ENCODE results near the gene METTL9.
"Not testable (repeated sequence)": the region's sequence is repeated elsewhere in the genome, so short reads cannot be mapped to it uniquely, and the experiment has no call there.

The METTL9 gene

GRCh38 chr16:21639493-21639892 is 40.1 kb downstream of the METTL9 start:
- H3K36me3 ChIP-seq (ENCODE audit: control insufficient read depth, insufficient read depth, low read length, severe bottlenecking): peaks cover 3% of the 10 kb centered on the region
- H3K4me1 ChIP-seq (ENCODE audit: control insufficient read depth, insufficient read depth, low read length): peaks cover 20% of the 10 kb centered on the region
- H3K4me3 ChIP-seq (ENCODE audit: low read length): no peak overlapping the region
- DNase-seq (ENCODE audit: low read depth): no peak
- no peaks in the 10 kb centered on the region for H3K27me3 ChIP-seq (replicated peaks; ENCODE audit: control insufficient read depth, insufficient read depth, low read length)
- no peaks in the 10 kb centered on the region for H3K9me3 ChIP-seq (ENCODE audit: control insufficient read depth, low read length)
- H3K9ac ChIP-seq (ENCODE audit: low read length): no peak overlapping the region

GRCh38 chr16:21641916-21642315 is 42.5 kb downstream of the METTL9 start:
- Histone ChIP-seq H3K27me3 (replicated peaks; ENCODE audit: control insufficient read depth, insufficient read depth, low read length) (no peaks in the 10 kb centered on the region), H3K36me3 (ENCODE audit: control insufficient read depth, insufficient read depth, low read length, severe bottlenecking) (no peaks in the 10 kb centered on the region), H3K4me1 (ENCODE audit: control insufficient read depth, insufficient read depth, low read length) (peaks cover 30% of the 10 kb centered on the region), H3K4me3 (ENCODE audit: low read length) (no peak overlapping the region), H3K9ac (ENCODE audit: low read length) (peak overlapping the region; percentile 48), H3K9me3 (ENCODE audit: control insufficient read depth, low read length) (no peaks in the 10 kb centered on the region)
- DNase-seq (ENCODE audit: low read depth): no peak

GRCh38 chr16:21642861-21643260 is 43.5 kb downstream of the METTL9 start:
- Histone ChIP-seq H3K4me3 (ENCODE audit: low read length) (no peak overlapping the region), H3K9ac (ENCODE audit: low read length) (no peak overlapping the region), H3K36me3 (ENCODE audit: control insufficient read depth, insufficient read depth, low read length, severe bottlenecking) (no peaks in the 10 kb centered on the region), H3K27me3 (replicated peaks; ENCODE audit: control insufficient read depth, insufficient read depth, low read length) (no peaks in the 10 kb centered on the region), H3K4me1 (ENCODE audit: control insufficient read depth, insufficient read depth, low read length) (peaks cover 30% of the 10 kb centered on the region), H3K9me3 (ENCODE audit: control insufficient read depth, low read length) (no peaks in the 10 kb centered on the region)
- no peak for DNase-seq (ENCODE audit: low read depth)

GRCh38 chr16:21643785-21644184 is 44.4 kb downstream of the METTL9 start:
- H3K9ac ChIP-seq (ENCODE audit: low read length): no peak overlapping the region
- H3K4me1 ChIP-seq (ENCODE audit: control insufficient read depth, insufficient read depth, low read length): peaks cover 30% of the 10 kb centered on the region
- no peaks in the 10 kb centered on the region for H3K27me3 ChIP-seq (replicated peaks; ENCODE audit: control insufficient read depth, insufficient read depth, low read length)
- H3K9me3 ChIP-seq (ENCODE audit: control insufficient read depth, low read length): no peaks in the 10 kb centered on the region
- no peaks in the 10 kb centered on the region for H3K36me3 ChIP-seq (ENCODE audit: control insufficient read depth, insufficient read depth, low read length, severe bottlenecking)
- no peak for DNase-seq (ENCODE audit: low read depth)
- H3K4me3 ChIP-seq (ENCODE audit: low read length): no peak overlapping the region

GRCh38 chr16:21644674-21645073 is 45.3 kb downstream of the METTL9 start:
- Histone ChIP-seq H3K4me1 (ENCODE audit: control insufficient read depth, insufficient read depth, low read length) (peaks cover 27% of the 10 kb centered on the region), H3K9me3 (ENCODE audit: control insufficient read depth, low read length) (no peaks in the 10 kb centered on the region), H3K4me3 (ENCODE audit: low read length) (no peak overlapping the region), H3K36me3 (ENCODE audit: control insufficient read depth, insufficient read depth, low read length, severe bottlenecking) (peaks cover 4% of the 10 kb centered on the region), H3K9ac (ENCODE audit: low read length) (peak overlapping the region; percentile 74), H3K27me3 (replicated peaks; ENCODE audit: control insufficient read depth, insufficient read depth, low read length) (no peaks in the 10 kb centered on the region)
- DNase-seq (ENCODE audit: low read depth): no peak

- Histone ChIP-seq H3K4me3 (ENCODE audit: low read length) (peak overlapping the region; percentile 73), H3K9me3 (ENCODE audit: control insufficient read depth, low read length) (no peaks in the 10 kb centered on the region), H3K27me3 (replicated peaks; ENCODE audit: control insufficient read depth, insufficient read depth, low read length) (no peaks in the 10 kb centered on the region), H3K4me1 (ENCODE audit: control insufficient read depth, insufficient read depth, low read length) (peaks cover 25% of the 10 kb centered on the region), H3K9ac (ENCODE audit: low read length) (peak overlapping the region; percentile 74), H3K36me3 (ENCODE audit: control insufficient read depth, insufficient read depth, low read length, severe bottlenecking) (peaks cover 4% of the 10 kb centered on the region)
- DNase-seq (ENCODE audit: low read depth): peak; percentile 28
These were observed 45.9 kb downstream of the METTL9 start for GRCh38 chr16:21645261-21645721.

- Histone ChIP-seq H3K27me3 (replicated peaks; ENCODE audit: control insufficient read depth, insufficient read depth, low read length) (no peaks in the 10 kb centered on the region), H3K4me1 (ENCODE audit: control insufficient read depth, insufficient read depth, low read length) (peaks cover 26% of the 10 kb centered on the region), H3K9ac (ENCODE audit: low read length) (peak overlapping the region; percentile 74), H3K36me3 (ENCODE audit: control insufficient read depth, insufficient read depth, low read length, severe bottlenecking) (peaks cover 4% of the 10 kb centered on the region), H3K4me3 (ENCODE audit: low read length) (peak overlapping the region; percentile 73), H3K9me3 (ENCODE audit: control insufficient read depth, low read length) (no peaks in the 10 kb centered on the region)
- DNase-seq (ENCODE audit: low read depth): no peak
These were observed 46.7 kb downstream of the METTL9 start for GRCh38 chr16:21646091-21646490.

GRCh38 chr16:21646721-21647561 is 47.6 kb downstream of the METTL9 start:
- Histone ChIP-seq H3K4me3 (ENCODE audit: low read length) (no peak overlapping the region), H3K9me3 (ENCODE audit: control insufficient read depth, low read length) (no peaks in the 10 kb centered on the region), H3K36me3 (ENCODE audit: control insufficient read depth, insufficient read depth, low read length, severe bottlenecking) (peaks cover 4% of the 10 kb centered on the region), H3K27me3 (replicated peaks; ENCODE audit: control insufficient read depth, insufficient read depth, low read length) (no peaks in the 10 kb centered on the region), H3K4me1 (ENCODE audit: control insufficient read depth, insufficient read depth, low read length) (peaks cover 18% of the 10 kb centered on the region), H3K9ac (ENCODE audit: low read length) (no peak overlapping the region)
- no peak for DNase-seq (ENCODE audit: low read depth)

GRCh38 chr16:21647562-21648164 is 48.3 kb downstream of the METTL9 start:
- no peaks in the 10 kb centered on the region for H3K27me3 ChIP-seq (replicated peaks; ENCODE audit: control insufficient read depth, insufficient read depth, low read length)
- H3K9ac ChIP-seq (ENCODE audit: low read length): no peak overlapping the region
- peaks cover 4% of the 10 kb centered on the region for H3K36me3 ChIP-seq (ENCODE audit: control insufficient read depth, insufficient read depth, low read length, severe bottlenecking)
- H3K9me3 ChIP-seq (ENCODE audit: control insufficient read depth, low read length): no peaks in the 10 kb centered on the region
- H3K4me3 ChIP-seq (ENCODE audit: low read length): no peak overlapping the region
- peaks cover 16% of the 10 kb centered on the region for H3K4me1 ChIP-seq (ENCODE audit: control insufficient read depth, insufficient read depth, low read length)
- no peak for DNase-seq (ENCODE audit: low read depth)

- not testable (repeated sequence) for H3K27me3 ChIP-seq (replicated peaks; ENCODE audit: control insufficient read depth, insufficient read depth, low read length); H3K9ac ChIP-seq (ENCODE audit: low read length); H3K9me3 ChIP-seq (ENCODE audit: control insufficient read depth, low read length); DNase-seq (ENCODE audit: low read depth); H3K4me3 ChIP-seq (ENCODE audit: low read length); H3K36me3 ChIP-seq (ENCODE audit: control insufficient read depth, insufficient read depth, low read length, severe bottlenecking)
- H3K4me1 ChIP-seq (ENCODE audit: control insufficient read depth, insufficient read depth, low read length): peaks cover 23% of the 10 kb centered on the region
These were observed 50.5 kb downstream of the METTL9 start for GRCh38 chr16:21649826-21650406.

GRCh38 chr16:21650521-21650920 is 51.1 kb downstream of the METTL9 start:
- peaks cover 23% of the 10 kb centered on the region for H3K4me1 ChIP-seq (ENCODE audit: control insufficient read depth, insufficient read depth, low read length)
- no peaks in the 10 kb centered on the region for H3K27me3 ChIP-seq (replicated peaks; ENCODE audit: control insufficient read depth, insufficient read depth, low read length)
- peaks cover 12% of the 10 kb centered on the region for H3K36me3 ChIP-seq (ENCODE audit: control insufficient read depth, insufficient read depth, low read length, severe bottlenecking)
- DNase-seq (ENCODE audit: low read depth): no peak
- H3K9ac ChIP-seq (ENCODE audit: low read length): no peak overlapping the region
- H3K9me3 ChIP-seq (ENCODE audit: control insufficient read depth, low read length): no peaks in the 10 kb centered on the region
- H3K4me3 ChIP-seq (ENCODE audit: low read length): no peak overlapping the region

Measured in adipocyte (in vitro differentiated cells).